ENCODE measurements around the gene NPAS3.

NPAS3 gene

GRCh38 chr14:33120966-33121365, 182.3 kb downstream of the NPAS3 start:
- H3K27ac ChIP-seq (replicated peaks) = no peak overlapping the region
- no peak for TF ChIP-seq REST (IDR thresholded peaks at IDR 0.05; ENCODE audit: insufficient replicate concordance, low read depth)
- no peak for TF ChIP-seq POLR2AphosphoS5 (IDR thresholded peaks at IDR 0.05; ENCODE audit: low read depth)
- TF ChIP-seq SPI1 (IDR thresholded peaks at IDR 0.05; ENCODE audit: borderline replicate concordance, low read depth) = no peak
- TF ChIP-seq GABPA (IDR thresholded peaks at IDR 0.05; ENCODE audit: low read depth) = no peak
- no peak for TF ChIP-seq CTCF (IDR thresholded peaks at IDR 0.05; ENCODE audit: insufficient read depth, low read length)
- no peak for DNase-seq (ENCODE audit: low read depth in 1 of 2, low spot score in 1 of 2)

GRCh38 chr14:33123281-33123680, 184.6 kb downstream of the NPAS3 start:
- DNase-seq (ENCODE audit: low read depth in 1 of 2, low spot score in 1 of 2) = no peak
- Histone ChIP-seq H3K4me3 (replicated peaks; ENCODE audit: insufficient read depth, low read length) (no peak overlapping the region), H3K27me3 (ENCODE audit: insufficient read depth, poor library complexity, severe bottlenecking) (no peaks in the 10 kb centered on the region), H3K27ac (replicated peaks) (no peak overlapping the region)
- TF ChIP-seq GABPA (IDR thresholded peaks at IDR 0.05; ENCODE audit: low read depth) = no peak
- TF ChIP-seq POLR2AphosphoS5 (IDR thresholded peaks at IDR 0.05; ENCODE audit: low read depth) = no peak
- TF ChIP-seq REST (IDR thresholded peaks at IDR 0.05; ENCODE audit: insufficient replicate concordance, low read depth) = no peak
- no peak for TF ChIP-seq CTCF (IDR thresholded peaks at IDR 0.05; ENCODE audit: insufficient read depth, low read length)
- TF ChIP-seq SPI1 (IDR thresholded peaks at IDR 0.05; ENCODE audit: borderline replicate concordance, low read depth) = no peak

More at GRCh38 chr14:33120966-33121365, 182.3 kb downstream of the NPAS3 start:
- H3K4me3 ChIP-seq (replicated peaks; ENCODE audit: insufficient read depth, low read length) = no peak overlapping the region
- H3K27me3 ChIP-seq (ENCODE audit: insufficient read depth, poor library complexity, severe bottlenecking) = no peaks in the 10 kb centered on the region

GRCh38 chr14:33126433-33126832, 187.8 kb downstream of the NPAS3 start:
- TF ChIP-seq GABPA (IDR thresholded peaks at IDR 0.05; ENCODE audit: low read depth) (no peak), SPI1 (IDR thresholded peaks at IDR 0.05; ENCODE audit: borderline replicate concordance, low read depth) (no peak), REST (IDR thresholded peaks at IDR 0.05; ENCODE audit: insufficient replicate concordance, low read depth) (no peak)
- no peak for DNase-seq (ENCODE audit: low read depth in 1 of 2, low spot score in 1 of 2)
- Histone ChIP-seq H3K4me3 (replicated peaks; ENCODE audit: insufficient read depth, low read length) (no peak overlapping the region), H3K27me3 (ENCODE audit: insufficient read depth, poor library complexity, severe bottlenecking) (no peaks in the 10 kb centered on the region), H3K27ac (replicated peaks) (no peak overlapping the region)

Measured in HL-60 (cell line).